CMK (cell line): ENCODE results near the gene MAMDC2.

Experiments used
- DNase-seq: peaks from one replicate; pipeline ENCODE4 v3.0.0-alpha.2; 2010; ENCODE audit warnings: low read depth

The MAMDC2 gene

DNA sequence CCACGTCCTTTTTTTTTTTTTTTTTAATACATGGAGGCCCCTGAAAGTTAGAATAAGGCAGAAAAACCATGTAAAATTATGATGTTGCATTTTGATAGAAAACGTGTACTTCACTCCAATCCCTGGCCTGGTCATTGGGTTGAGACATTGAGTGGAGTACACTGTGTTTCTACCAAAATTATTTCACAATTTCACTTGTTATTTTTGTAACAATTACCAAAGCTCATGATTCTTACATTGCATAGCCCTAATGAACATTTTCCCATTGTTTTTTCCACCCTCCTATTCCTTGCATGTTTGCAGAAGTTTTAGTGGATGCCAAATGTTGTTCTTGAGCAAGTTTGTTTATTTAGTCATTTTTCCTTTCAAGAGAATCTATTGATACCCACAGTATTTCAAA is 21.9 kb downstream of the MAMDC2 start:
- no peak for DNase-seq

DNA sequence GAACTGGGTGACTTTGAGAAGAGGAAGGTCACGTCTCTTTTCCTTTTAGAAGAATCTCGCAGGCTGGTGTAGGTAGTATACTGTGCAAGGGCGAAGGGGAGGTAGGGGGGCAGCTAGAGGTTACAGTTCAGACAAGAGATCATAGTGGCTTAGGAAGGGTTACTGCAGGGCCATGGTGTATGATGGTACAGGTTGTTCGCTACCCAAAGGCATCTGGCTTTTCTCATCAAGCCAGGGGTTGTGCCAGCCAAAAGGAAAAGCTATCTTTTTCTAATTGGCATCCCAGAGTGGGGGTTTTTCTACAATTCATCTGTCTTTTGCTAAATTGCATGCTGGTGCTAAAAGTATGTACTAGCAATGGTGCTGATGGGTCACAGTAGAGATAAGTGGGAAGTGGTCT is 22.8 kb downstream of the MAMDC2 start:
- no peak for DNase-seq

DNA sequence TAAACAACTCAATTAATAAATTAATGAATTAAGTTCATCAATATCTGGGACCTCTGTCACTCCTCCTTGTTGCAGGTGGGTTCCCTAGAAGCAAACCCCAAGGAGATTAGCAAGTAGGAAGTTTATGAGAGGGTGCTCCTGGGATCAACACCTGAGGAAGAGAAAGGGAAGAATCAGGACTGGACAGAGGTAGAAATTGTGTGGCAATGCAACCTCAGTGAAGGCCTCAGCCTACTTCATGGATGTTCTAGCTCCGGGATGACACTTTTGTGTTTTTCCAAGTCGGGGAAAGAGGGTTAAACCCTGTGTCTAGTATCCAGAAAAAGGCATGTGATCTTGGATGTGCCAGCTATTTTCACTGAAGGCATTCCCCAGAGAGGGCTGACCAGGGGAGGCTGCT is 23.2 kb downstream of the MAMDC2 start:
- DNase-seq, result no peak

DNA sequence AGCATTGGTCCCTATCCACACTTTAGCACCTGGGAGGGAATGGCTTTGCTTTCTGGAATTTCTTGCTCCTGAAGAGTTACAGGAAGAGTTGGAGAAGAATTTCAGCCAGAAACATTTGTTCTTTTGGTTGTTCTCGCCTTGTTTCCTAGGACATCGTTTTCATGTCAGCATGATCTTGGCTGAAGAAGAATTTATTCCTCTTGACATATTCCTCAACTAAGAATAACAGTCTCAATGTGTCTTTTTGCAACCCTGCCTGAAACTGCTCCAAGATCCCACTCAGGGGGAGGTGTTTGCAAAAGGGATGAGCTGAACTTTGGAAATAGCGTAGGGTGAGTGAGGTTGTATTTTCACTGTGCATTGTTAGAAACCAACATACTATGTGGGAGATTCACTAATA is 26.1 kb downstream of the MAMDC2 start:
- DNase-seq, result no peak

DNA sequence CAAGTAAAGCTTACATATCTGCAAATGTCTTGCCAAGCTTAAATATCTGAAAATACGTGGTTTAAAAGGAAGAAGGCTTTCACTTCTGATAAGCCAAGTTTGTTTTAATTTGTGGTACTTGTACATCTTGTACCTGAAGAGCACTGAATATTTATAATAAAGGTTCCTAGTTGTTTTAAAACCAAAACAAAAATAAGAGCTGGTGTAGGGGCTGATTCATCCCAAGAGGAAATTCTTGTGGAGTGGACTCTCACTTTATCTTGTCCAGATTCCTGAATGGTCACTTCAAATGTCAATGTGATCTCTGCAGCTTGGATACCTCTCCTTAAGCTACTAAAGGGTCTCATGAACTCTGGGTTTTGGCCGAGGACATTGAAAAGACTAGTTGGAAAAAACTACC is 29.5 kb downstream of the MAMDC2 start:
- no peak for DNase-seq

DNA sequence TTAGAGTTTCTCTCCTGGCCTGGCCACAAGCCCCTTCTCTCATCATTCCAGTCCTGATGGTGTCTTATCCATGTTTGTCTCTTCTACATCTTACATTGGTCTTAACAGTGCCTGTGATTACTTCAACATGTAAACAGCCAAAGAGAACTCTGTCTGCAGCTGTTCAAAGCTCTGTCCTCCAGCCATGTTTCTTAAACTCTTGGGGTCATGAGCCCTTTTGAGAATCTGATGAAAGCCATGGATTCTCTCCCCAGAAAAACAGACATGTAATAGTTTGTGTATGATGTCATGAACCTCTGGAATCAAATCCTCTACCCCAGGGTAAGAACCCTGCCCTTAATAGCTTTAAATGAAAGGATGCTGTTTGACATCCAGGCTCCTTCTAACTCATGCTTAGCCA is 30.1 kb downstream of the MAMDC2 start:
- DNase-seq, result no peak

DNA sequence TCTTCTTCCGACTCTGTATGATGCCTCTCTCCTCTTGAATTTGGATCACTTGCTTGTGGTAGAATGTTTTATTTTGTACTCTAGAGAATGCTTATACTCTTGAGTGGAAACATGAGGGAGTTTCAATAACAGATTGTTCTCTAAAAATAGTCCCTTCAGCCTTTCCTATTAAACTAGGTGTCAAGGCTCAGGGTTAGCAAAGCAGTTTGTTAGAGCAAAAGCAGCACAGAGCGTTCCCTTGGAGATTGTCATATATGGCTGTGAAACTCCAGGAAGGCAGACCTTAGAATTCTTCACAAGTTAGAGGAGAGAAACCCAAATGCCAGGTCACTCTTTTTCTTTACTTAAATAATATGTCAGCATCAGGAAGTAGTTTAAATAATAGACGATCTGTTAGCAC is 33.0 kb downstream of the MAMDC2 start:
- DNase-seq, result no peak

DNA sequence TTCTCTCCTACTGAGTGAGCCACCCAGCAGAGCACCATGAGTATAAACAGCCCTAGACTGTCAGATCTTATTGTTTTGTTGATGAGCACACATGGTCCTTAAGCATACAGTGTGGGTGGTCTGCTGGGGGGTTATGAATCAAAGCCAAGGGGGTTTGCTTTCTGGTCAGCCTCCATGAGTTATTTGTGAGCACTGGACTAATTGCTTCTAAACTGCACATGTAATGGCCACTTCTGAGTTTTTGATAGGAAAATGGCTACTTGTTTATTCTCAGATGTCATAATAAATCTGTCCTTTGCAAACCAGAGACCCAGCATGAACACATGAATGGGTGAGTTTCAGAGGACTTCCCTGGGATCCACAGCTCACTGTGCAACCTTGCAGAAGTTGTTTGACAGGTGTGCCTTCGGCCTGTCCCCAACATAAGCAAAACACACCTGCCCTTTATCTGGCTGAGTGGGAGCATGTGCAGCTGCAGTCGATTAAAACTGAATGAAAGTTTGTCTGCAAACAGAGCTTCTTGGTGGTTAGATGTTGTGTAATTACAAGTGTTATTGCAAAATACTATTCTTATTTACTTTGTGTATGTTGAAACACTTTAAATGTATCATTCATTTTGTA is 35.9 kb downstream of the MAMDC2 start:
- DNase-seq, result no peak

DNA sequence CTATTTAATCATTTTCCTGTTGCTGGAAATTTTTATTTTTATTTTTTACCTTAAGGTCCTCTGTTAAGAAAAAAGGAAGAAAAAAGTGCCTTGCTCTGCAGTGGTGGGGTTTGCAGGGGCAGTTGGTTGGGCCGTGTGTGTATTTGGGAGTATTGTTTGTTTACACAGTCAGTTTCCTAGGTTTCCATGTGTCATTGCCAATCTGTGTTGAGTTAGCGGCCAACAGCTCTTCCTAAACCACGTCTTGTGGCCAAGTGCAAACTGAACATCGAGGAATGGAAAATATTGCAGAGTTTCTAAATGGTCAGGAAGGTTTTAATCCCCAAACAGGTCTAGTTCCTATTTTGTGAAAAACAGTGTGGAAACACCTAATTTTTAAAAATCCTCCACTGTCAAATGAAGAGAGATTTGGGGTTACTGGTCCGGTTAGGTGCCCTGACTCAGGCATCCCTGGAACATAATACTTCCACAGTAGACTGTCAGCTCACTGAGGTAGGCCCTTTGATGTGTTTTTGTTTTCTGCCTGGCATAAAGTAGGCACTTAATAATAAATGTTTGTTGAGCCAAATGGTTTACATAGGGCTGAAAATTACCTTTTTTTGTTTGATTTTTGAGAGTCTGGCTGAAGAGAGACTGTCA is 37.0 kb downstream of the MAMDC2 start:
- DNase-seq, result no peak

DNA sequence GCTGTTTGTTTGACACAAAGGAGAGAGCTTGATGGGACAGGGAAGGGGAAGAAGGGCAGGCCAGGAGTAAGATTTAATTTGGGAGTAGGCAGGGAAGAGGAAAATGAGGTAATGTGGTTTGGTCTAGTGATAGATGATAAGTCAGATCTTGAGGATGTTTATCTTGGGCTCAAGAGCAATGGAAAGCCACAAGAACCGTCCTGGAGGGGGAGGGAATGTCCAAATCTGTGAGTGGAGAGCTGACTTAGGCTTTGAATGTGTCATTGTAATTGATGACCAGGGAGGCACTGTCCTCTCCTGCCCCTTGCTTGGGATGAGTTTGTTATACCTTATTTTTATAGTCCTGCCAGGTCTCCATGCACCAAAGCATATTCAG is 37.5 kb downstream of the MAMDC2 start:
- no peak for DNase-seq

DNA sequence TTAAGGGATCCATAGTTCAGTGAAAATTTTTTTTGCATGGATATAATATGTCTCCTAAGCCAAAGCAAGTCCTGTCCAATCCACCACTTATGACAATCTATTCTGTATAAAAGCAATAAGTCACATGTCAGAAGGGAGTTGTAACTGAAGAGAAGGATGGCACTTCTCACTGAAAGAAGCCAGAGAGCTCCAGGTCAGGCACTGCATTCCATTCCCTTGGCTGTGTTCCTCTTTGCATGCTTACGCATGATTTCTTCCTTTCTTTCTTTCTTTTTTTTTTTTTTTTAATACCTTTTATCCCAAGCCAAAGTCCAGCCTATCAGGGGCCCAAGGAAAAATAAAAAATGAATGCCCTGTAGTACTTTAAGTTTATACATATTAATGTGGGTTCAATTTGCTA is 39.8 kb downstream of the MAMDC2 start:
- DNase-seq, result no peak

DNA sequence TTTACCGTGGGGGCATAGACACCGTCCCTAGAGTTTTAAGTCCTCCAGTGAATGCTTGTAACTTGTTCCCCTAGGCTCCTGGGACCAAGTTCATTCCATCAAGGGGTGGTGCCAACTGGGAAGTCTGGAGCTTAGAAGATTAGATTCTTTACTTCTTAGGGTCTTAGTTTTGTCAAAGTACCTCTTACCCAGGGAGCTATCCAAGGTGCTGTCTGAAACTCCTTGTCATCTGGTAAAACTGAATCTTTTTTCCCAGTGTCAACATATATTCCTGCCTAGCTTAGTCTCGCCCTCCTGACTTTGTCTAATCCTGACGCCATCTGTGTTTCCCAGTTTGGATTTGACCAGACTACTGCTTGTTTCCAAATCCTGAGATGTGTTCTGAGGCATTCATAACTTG is 41.6 kb downstream of the MAMDC2 start:
- no peak for DNase-seq

DNA sequence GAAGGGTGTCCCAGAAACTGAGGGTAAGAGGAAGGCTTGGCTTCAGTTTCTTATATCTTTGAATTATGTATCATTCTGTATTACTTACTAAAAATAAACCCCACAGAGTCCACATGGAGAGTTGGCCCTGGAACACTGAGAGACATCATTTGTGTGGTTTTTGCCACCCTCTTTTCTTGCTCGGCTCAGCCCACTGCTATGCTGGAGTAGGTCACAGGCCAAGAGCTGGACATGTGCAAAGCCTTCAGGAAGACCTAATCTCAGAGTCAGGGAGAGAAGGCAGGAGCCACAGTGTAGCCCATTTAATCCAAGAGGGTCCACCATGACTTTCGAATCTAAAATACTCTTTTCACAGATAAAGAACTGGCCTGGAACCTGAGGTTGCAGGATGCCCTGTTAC is 47.5 kb downstream of the MAMDC2 start:
- DNase-seq, result no peak

DNA sequence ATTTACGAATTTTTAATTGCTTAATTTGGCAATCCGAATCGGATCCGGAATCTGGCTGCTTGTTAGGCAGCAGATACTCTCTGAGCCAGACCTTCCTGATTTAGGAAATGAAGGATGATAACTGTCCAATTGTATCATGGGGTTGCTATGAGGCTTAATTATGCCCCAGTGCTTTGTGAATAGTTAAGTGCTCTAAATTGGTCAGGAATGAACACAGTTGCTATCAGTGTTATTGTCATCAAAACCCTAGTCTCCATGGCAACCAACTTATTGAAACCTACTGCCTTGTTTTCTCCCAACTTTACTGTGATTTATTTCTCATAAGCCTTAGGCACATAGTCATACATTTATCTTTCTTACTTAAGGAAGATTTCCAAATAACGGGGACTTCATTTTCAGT is 47.9 kb downstream of the MAMDC2 start:
- DNase-seq, result no peak

DNA sequence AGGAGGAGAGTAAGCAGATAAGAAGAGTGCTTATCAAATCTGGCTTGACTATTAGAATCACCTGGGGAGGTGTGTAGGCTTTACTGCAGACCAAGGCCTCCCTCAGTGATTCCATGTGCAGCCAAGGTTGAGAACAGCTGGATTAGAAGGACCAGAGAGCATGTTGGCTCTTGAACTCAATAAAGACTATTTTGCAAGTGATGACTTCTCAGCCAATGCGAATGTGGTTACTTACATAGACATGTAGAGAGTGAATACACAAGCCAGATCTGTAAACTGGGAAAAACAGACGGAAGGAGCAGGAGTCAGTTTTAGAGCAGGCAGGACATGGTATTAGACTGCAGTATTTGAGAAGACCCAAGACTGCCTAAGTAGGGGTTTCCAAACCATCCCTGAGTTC is 48.5 kb downstream of the MAMDC2 start:
- no peak for DNase-seq

DNA sequence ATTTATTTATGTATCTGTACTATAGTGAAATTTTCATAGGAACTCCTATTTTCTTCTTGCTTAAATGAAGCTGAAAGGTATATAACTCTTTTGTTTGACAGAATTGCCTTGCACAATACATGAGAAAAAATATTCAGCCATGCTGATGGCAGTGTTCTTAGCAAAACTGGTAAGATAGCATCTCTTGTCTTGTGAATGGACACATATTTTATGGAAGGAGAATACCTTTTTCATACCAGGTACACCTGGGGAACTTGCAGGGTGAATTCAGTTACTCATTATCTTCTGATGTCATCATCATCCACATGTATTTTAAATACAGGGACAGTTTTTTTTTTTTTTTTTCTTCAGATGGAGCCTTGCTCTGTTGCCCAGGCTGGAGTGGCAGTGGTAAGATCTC is 49.4 kb downstream of the MAMDC2 start:
- no peak for DNase-seq

DNA sequence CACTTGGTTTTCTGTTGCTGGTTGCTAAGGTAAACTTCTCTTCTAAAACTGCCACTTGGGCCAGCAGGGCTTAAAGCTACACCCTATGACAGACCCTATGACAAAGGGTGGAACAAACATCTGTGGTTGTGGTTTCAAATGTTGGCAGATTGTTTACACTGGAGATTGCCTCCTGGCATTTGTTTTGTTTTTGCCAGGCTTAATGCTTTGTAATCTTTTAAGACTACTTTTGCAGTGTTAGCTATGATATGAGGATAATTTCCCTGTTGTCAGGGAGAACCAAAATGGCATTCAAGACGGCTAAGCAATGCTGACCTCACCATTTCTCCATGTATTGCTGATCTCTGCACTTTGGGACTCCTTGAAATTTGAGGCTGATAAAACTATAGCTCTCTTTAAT is 50.3 kb downstream of the MAMDC2 start:
- DNase-seq, result no peak

DNA sequence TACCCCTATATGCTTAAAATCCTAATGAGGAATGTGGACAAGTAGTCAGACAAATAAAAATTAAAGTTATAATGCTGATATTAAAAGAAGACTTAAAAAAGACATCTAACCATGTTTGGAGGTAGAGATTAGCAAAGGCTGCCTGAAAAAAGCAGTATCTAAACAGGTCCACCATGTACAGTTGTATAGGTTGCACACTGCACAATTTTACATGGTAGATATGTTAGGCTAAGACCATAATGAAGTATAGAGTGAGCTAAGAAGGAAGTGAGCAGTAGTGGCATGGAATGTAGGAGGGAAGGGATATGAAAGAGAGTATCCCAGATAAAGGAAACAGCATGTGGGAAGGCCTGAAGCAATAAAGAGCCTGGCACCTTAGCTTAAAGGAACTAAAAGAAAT is 51.1 kb downstream of the MAMDC2 start:
- no peak for DNase-seq

DNA sequence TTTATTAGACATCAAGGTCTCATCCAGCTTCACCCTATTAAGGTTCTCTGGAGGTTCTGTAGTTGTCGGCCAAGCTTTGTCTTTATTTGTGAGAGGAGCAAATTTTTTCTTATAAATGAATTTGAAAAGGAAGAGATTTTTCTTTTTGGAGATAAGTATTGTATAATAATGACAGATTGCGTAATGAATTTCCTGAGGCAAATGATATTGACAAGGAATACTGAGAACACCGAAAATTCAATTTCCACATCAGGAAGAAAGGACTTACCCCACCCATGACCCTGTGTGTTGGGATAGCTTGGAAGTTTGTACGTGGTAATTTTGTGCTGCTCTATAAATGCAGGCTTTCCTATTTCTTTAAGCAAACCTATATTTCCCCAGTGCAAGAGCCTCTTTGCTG is 53.5 kb downstream of the MAMDC2 start:
- no peak for DNase-seq

DNA sequence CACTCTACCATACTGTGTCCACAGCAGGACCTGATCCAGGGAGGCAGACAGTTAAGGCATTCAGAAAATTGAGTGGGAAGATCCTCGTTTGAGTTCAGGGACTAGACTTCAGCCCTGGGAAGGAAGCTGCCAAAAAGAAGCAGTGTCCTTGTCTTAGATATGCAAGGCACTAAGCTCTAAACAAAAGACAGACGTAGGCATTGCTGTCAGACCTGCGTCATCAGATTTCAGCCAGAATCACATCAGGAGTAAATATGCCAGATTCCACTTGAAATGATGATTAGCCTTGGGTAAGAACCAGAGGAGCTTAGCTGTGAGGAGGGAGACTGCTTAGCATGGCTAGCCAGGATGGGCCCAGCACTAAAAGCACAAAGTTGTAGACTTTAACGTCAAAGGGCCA is 56.7 kb downstream of the MAMDC2 start:
- DNase-seq, result no peak

DNA sequence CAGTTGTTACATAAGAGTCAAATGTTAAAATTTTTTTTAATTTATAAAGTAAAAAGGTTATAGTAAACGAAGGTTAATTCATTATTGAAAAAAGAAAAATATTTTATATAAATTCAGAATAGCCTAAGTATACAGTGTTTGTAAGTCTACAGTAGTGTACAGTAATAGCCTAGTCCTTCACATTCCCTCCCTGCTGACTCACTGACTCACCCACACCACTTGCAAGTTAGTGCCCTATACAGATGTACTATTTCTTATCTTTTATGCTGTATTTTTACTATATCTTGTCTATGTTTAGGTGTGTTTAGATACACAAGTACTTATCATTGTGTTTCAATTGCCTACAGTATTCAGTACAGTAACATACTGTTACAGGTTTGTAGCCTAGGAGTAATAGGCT is 57.6 kb downstream of the MAMDC2 start:
- DNase-seq, result no peak

DNA sequence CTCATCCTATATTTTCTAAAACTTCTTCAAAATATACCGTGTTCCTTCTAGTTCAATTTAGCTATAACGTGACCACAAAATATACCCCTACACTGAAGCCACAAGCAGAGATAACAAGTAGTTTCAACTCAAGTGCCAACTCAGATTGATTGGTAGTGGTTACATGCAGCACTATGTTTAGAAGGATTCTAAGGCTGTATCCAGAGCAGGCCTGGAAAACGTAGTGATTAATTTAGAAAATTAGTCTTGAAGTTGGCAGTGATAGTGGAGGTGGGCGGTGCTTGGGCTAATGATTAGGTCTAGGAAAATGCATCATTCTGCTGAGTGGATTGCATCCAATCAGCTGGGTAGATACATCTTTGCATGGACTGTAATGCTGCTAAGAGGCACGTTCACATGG is 61.5 kb downstream of the MAMDC2 start:
- no peak for DNase-seq

DNA sequence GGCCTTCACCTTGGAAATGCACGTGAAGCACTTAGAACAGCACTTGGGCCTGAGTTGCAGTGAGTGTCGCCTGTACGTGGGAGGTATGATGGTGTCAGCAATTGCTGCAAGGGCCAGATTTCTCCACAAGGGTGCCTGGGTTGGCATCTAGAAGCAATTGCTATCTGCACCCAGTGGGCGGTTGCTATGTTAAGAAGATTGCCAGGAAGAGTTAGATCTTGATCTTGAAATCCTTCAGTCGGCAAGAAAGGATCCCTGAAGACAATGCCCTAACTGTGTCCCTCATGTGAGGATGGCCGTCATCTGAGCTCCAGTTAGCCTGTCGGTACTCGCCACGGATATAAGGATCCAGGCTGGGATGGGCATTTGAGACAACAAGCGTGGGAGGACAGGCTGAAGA is 62.9 kb downstream of the MAMDC2 start:
- DNase-seq, result no peak

DNA sequence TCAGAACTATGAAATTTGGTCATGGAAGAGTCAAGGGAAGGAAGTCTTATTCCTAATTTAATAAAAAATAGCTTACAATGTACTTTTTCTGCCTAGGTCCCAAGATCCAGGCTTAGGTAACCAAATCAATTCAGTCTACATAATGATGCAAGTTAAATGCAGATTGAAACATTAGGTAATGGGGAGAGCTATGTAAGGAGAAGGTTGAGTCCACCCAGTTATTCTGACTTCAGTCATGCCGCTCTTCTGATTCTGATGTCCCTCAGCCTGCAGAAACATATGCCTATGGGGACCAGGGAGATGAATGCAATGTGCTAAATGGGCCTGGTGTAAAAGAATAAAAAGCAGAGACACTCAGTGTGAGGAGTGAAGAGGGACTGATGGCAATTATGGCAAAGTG is 63.9 kb downstream of the MAMDC2 start:
- no peak for DNase-seq

DNA sequence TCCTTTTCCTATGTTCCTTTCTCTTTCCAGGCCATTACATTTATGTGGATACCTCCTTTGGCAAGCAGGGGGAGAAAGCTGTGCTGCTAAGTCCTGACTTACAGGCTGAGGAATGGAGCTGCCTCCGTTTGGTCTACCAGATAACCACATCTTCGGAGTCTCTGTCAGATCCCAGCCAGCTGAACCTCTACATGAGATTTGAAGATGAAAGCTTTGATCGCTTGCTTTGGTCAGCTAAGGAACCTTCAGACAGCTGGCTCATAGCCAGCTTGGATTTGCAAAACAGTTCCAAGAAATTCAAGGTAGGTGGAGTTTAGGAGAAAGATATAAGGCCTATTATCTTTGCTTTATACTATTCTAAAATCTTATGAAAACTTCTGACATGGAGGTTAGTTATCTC is 64.5 kb downstream of the MAMDC2 start:
- no peak for DNase-seq
